RPMI8226 (cell line): ENCODE measurements around the gene TJAP1.
"Not testable (repeated sequence)": the region's sequence is repeated elsewhere in the genome, so short reads cannot be mapped to it uniquely, and the experiment has no call there.

Experiments used
- DNase-seq: peaks from one replicate; pipeline ENCODE4 v3.0.0-alpha.2; 2015

The TJAP1 gene

GRCh38 chr6:43506667-43507471 is 29.5 kb downstream of the TJAP1 start:
- DNase-seq: peak; percentile 82

GRCh38 chr6:43508481-43509141 is 31.2 kb downstream of the TJAP1 start:
- no peak for DNase-seq

- DNase-seq: peak; percentile 31
Observed at GRCh38 chr6:43509142-43509983, 32.0 kb downstream of the TJAP1 start.

- DNase-seq: peak; percentile 85
Observed at GRCh38 chr6:43509984-43510826, 32.8 kb downstream of the TJAP1 start, which contains the start of gene LRRC73. Gene LRRC73 (minus strand): TSS chr6:43510346. CDS start chr6:43509785, 561 bp downstream.

- DNase-seq: no peak
Observed at GRCh38 chr6:43510827-43511163, 33.4 kb downstream of the TJAP1 start.

GRCh38 chr6:43511824-43512415 is 34.5 kb downstream of the TJAP1 start:
- DNase-seq: no peak

GRCh38 chr6:43515808-43516207 is 38.4 kb downstream of the TJAP1 start:
- DNase-seq: no peak

GRCh38 chr6:43516367-43516696 is 39.0 kb downstream of the TJAP1 start:
- DNase-seq: no peak

GRCh38 chr6:43516697-43517504 is 39.5 kb downstream of the TJAP1 start, which contains the start of the genes POLR1C and YIPF3:
Gene POLR1C (plus strand): TSS chr6:43517089. CDS start chr6:43517110, 21 bp downstream.
Gene YIPF3 (minus strand): TSS chr6:43516926. CDS start chr6:43516807, 119 bp downstream.
- DNase-seq: peak; percentile 99

- DNase-seq: no peak
Observed at GRCh38 chr6:43517505-43518357, 40.4 kb downstream of the TJAP1 start.

- DNase-seq: no peak
Observed at GRCh38 chr6:43520097-43520496, 42.7 kb downstream of the TJAP1 start.

- DNase-seq: no peak
Observed at GRCh38 chr6:43521836-43522235, 44.5 kb downstream of the TJAP1 start.

GRCh38 chr6:43522547-43523261 is 45.3 kb downstream of the TJAP1 start:
- DNase-seq: no peak

GRCh38 chr6:43523284-43523683 is 45.9 kb downstream of the TJAP1 start:
- DNase-seq: no peak

- DNase-seq: no peak
Observed at GRCh38 chr6:43524483-43524961, 47.2 kb downstream of the TJAP1 start.

- DNase-seq: no peak
Observed at GRCh38 chr6:43532201-43532600, 54.8 kb downstream of the TJAP1 start.

- not testable (repeated sequence) for DNase-seq
Observed at GRCh38 chr6:43538986-43539385, 61.6 kb downstream of the TJAP1 start.

- not testable (repeated sequence) for DNase-seq
Observed at GRCh38 chr6:43539409-43539808, 62.0 kb downstream of the TJAP1 start.

GRCh38 chr6:43540507-43540906 is 63.1 kb downstream of the TJAP1 start:
- DNase-seq: no peak
